Adrenal gland (tissue), 5 donors: ENCODE results near the gene DOCK10.

Source experiments
- POLR2A ChIP-seq, 2 donors: fragments of 450-650 bp; IDR thresholded peaks; one replicate each; pipeline ENCODE4 v1.6.1; 2017; ENCODE audit warnings: antibody characterized with exemption in 2 of 2, mild to moderate bottlenecking in 2 of 2, moderate library complexity in 1 of 2
- TF ChIP-seq, protein P1 (sequence below), 6 experiments: fragments of 450-650 bp in 4 of 6; fragments of 200-600 bp in 2 of 6; sonication (generic) in 1 of 6; IDR thresholded peaks; 1 replicate in 5 of 6; 2 replicates in 1 of 6; pipeline versions ENCODE4 v1.5.1 to v1.8.0; 2016 to 2021; ENCODE audit warnings: antibody characterized with exemption in 6 of 6, mild to moderate bottlenecking in 2 of 6, moderate library complexity in 1 of 6
- donor health status: DM: no; HTN: no; CAD: no.

- TF ChIP-seq, protein P1, sequence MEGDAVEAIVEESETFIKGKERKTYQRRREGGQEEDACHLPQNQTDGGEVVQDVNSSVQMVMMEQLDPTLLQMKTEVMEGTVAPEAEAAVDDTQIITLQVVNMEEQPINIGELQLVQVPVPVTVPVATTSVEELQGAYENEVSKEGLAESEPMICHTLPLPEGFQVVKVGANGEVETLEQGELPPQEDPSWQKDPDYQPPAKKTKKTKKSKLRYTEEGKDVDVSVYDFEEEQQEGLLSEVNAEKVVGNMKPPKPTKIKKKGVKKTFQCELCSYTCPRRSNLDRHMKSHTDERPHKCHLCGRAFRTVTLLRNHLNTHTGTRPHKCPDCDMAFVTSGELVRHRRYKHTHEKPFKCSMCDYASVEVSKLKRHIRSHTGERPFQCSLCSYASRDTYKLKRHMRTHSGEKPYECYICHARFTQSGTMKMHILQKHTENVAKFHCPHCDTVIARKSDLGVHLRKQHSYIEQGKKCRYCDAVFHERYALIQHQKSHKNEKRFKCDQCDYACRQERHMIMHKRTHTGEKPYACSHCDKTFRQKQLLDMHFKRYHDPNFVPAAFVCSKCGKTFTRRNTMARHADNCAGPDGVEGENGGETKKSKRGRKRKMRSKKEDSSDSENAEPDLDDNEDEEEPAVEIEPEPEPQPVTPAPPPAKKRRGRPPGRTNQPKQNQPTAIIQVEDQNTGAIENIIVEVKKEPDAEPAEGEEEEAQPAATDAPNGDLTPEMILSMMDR (IDR thresholded peaks at IDR 0.05), result no peak
- no peak for TF ChIP-seq POLR2A (IDR thresholded peaks at IDR 0.05)
Measured at GRCh38 chr2:224901121-224901676, 141.1 kb downstream of the DOCK10 start.
